Vagina (tissue), 2 donors: ENCODE data around the gene CD79B.

ENCODE experiments used
- POLR2A ChIP-seq, 2 donors: fragments of 450-650 bp; IDR thresholded peaks; one replicate each; pipeline ENCODE4 v1.6.1; 2017; ENCODE audit warnings: antibody characterized with exemption in 2 of 2, mild to moderate bottlenecking in 2 of 2, moderate library complexity in 2 of 2
- TF ChIP-seq, protein P1 (sequence below), 3 experiments: fragments of 450-650 bp in 2 of 3; fragments of 200-600 bp in 1 of 3; sonication (generic) in 1 of 3; IDR thresholded peaks; one replicate each; pipeline ENCODE4 v1.5.1; 2017 to 2019; ENCODE audit warnings: antibody characterized with exemption in 3 of 3, mild to moderate bottlenecking in 2 of 3, moderate library complexity in 2 of 3

DNA sequence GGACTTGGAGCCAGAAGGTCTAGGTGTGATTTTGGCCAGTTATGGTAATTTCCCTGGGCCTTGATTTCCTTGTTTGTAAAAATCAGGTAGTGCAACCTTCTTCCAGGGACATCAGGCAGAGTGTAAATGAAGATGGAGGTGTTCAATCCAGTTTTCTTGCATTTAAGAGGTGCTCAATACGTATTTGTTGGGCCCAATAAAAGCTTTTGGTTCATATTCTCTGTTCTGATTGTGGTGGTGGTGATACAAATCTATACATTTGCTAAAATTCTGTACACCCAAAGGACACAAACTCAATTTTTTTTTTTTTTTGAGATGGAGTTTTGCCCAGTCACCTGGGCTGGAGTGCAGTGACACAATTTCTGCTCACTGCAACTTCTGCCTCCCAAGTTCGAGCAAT is 6.0 kb downstream of the CD79B start:
- TF ChIP-seq, protein P1, sequence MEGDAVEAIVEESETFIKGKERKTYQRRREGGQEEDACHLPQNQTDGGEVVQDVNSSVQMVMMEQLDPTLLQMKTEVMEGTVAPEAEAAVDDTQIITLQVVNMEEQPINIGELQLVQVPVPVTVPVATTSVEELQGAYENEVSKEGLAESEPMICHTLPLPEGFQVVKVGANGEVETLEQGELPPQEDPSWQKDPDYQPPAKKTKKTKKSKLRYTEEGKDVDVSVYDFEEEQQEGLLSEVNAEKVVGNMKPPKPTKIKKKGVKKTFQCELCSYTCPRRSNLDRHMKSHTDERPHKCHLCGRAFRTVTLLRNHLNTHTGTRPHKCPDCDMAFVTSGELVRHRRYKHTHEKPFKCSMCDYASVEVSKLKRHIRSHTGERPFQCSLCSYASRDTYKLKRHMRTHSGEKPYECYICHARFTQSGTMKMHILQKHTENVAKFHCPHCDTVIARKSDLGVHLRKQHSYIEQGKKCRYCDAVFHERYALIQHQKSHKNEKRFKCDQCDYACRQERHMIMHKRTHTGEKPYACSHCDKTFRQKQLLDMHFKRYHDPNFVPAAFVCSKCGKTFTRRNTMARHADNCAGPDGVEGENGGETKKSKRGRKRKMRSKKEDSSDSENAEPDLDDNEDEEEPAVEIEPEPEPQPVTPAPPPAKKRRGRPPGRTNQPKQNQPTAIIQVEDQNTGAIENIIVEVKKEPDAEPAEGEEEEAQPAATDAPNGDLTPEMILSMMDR (IDR thresholded peaks at IDR 0.05) = no peak
- no peak for TF ChIP-seq POLR2A (IDR thresholded peaks at IDR 0.05)
